Measurements from ENCODE around the gene KCNE1.

Gene KCNE1

DNA sequence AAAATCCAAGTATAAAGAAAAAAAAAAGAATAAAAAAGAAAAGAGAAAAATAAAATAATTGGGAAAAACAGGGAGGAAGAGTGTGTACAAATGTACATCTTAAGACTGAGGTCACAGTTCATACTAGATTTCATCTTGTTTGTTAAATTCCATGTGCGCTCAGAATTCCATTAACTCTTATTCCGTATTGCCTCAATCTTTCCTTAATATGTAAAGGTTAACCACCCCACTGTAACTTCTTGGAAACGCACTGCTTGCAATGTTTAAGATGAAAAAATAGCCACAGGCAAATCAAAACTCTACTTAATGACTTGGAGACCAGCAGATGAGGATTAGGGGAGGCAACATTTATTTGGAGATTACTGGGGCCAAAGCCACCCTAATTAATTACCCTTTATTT lies 23.9 kb upstream of the KCNE1 start:
- no peak for DNase-seq (ENCODE audit: low read depth)

DNA sequence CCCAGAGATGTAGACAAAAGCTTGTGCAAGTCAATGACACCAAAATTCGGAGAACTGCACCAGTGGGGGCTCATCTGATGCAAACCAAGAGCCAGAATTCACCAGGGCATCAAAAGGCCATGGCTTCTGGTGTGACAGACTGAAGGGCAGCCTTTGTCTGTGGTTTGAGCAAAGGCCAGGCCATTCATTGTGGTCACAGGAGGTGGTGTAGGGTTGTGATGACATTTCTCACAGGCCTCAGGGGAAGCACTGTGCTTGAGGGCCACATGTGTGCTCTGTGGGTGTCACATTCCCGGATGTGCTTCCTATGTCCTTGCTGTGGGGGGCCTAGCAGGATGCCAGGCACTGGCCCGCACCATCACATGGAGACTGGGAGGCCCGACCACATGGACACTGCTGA lies 22.5 kb upstream of the KCNE1 start:
- DNase-seq (ENCODE audit: low read depth) = no peak

DNA sequence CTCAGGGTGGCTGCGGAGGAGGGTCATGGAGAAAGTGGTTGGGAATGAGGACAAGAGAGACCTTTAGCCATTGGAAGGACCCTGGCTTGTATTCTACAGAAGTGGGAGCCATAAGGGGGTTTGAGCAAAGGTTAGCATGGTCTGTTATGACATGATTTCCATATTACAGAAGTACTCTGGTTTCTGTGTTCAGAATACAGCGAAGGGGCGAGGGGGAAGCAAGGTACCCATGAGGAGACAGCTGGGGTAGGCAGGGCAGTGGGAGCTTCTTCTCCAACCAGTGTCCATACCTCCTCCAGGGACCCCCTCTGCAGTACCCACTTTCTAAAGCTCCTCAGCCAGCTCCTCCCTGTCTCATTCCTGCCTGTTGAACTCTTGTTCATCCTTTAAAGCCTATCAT lies 21.9 kb upstream of the KCNE1 start:
- no peak for DNase-seq (ENCODE audit: low read depth)

DNA sequence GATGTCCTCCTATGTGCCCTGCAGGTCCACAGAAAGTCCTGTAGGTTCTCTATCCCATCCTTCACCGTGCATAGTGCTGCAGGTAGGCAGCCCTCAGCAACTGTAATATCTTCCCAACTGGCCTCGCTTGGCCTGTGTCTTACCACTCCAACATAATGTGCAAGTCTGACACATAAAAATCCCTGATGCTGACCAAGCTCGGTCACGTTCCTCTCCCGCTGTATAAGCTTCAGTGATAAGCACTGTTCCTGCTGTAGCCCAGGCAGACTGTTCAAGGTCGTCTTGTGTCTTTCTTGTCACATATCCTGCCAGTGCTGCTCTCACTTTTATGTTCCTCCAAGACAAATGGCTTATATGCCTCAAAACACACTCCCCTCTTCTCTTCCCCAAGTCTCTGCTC lies 19.4 kb upstream of the KCNE1 start:
- no peak for DNase-seq (ENCODE audit: low read depth)

DNA sequence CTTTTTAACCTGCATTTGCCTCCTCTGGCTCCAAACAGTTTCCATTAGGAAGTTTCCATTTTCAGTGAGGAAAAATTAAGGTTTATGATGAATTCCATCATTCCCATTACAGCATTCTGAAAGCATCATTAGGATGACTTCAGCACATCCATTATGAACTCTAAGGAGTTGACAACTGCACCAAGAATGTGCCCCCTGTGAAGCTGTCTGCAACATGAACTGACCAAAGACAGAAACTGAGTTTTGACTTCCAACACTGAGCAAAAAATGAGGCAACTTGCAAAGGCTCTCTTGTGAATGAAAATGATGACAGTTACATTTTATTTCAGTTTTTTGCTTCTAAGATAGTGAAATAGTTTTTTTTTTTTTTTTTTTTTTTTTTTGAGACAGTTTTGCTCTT lies 18.3 kb upstream of the KCNE1 start:
- DNase-seq (ENCODE audit: low read depth) = peak; percentile 60

DNA sequence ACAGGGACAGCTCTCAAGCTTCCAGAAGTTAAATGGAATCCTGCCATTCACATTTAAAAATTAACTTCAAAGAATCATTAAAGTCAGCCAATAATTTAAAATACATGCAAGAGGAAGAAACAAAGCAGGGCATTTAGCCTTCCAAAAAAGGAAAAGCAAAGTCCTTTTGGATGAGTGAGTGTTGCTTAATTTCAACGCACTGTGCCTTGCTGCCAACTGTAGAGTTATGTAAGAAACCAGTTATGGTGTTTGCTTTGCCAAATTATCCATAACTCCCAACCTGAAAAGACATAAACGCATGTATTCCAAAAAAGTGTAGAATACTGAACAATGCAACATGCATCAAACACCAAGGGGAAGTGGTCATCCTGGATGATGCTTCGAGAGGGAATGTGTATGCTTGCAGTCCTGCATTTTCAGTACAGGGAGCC lies 16.1 kb upstream of the KCNE1 start:
- DNase-seq (ENCODE audit: low read depth) = no peak

DNA sequence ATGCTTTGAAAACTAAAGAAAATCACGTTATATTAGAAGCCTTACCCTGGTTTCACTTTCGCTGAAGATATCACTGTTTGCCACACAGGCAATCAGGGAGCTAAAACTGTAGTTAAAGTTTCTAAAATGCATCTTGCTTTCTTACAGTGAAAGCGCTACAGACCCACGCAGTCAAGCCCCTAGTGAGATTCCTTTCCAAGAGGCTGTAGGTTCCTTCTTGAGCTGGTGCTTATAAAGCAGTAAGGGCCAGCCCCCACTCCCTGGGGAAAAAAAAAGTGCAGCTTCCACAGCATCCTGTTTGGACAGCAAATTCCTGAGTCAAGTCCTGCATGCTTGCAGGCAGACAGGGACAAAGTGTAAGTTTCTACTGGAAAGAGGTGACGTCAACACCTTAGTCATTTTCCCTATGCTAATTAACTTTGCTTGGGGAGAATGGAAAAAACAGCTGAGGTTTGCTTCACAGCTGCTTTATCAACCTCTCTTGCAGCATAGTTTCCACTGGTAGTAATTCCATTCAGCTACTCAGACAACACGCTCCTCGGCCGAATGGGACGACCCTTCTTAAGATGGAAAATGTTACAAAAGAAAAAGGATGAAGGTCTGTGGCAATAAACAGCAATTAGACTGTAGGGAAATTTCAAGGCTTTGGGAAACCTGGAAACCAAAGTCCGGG lies 14.7 kb upstream of the KCNE1 start:
- peak; percentile 98 for DNase-seq (ENCODE audit: low read depth)

DNA sequence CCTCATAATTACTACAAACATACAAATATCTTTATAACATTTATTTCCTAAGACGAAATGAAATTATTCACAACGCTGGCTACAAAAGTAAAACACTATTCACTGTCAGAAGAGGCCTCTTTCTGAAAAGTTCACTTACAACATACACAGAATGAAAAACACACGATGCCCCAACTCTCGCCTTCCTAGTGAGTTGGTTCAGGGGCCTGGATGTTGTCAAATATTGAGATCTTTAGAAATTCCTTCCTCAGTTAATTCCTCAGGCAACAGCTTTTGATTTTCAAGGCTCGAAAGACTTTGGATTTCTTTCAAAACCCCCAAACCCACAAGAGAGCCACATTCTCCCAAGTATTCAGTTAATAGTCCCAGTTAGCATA lies 14.2 kb upstream of the KCNE1 start:
- no peak for DNase-seq (ENCODE audit: low read depth)

DNA sequence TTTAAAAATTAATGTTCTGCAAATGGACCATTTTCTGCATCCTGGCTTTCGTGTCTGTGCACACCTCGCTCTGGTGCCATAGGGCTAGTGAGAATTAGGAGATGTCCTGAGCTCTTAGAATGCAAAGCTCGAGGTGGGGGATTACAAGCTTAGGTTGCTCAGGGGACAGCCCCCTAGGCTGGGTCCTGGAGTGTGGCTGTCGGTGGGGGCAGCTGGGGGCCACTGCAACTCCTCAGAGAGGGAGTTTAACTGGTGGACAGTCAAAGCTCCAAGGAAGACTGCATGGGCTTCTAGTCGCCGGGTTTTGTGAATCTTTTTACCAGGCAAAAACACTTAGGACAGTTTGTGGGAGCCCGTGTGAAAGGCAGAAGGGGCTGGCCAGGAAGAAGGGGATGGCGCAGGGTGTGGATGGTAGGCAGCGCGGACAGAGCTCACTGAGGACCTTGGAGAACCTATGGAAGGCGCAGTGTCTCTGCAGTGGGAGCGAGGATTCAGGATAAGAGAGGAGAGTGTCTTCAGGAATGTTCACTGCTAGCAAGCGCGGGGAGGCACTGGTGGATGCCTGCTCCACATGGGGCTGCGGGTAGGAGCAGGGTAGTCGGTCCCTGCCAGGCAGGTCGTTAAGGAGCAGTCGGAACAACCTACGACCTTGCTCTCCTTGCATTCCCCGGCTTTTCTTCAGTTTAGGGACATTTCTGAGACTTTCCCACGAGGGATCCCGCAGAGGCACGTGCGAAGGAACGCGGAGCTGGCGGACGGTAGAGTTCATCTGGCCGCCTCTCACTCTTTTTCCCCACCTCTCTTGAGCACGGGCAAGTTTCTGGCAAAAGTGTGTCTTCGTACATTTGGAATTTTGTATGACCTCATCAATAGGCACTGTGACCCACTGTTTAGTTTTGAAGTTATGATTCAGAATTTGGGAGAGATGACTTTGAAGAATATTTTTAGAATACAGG lies 12.9 kb upstream of the KCNE1 start:
- no peak for DNase-seq (ENCODE audit: low read depth)

DNA sequence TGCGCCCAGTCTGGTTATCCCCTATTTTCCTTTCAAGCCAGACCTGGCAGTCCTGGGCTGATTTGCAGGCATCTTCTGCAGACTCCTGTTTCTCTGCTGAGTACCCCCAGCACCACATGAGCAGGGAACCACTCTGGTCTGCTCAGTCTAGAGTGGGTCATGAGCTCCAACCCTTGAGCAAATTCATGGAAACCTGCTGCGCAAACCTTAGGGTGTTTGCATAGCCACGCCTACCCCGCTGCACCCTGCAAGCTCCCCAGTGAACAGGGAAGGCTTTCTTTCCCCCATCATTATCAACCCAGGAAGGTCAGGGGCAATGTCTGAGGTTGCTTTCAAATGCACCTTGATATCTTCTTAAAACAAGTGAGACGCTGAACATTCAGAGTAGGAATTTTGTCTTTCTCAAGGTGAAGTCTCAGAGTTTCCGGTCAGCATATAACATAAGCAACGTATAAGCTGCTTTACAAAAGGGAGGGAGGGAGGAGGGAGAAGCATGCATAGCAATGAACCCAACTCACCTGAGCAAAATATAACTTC lies 11.1 kb upstream of the KCNE1 start:
- no peak for DNase-seq (ENCODE audit: low read depth)

DNA sequence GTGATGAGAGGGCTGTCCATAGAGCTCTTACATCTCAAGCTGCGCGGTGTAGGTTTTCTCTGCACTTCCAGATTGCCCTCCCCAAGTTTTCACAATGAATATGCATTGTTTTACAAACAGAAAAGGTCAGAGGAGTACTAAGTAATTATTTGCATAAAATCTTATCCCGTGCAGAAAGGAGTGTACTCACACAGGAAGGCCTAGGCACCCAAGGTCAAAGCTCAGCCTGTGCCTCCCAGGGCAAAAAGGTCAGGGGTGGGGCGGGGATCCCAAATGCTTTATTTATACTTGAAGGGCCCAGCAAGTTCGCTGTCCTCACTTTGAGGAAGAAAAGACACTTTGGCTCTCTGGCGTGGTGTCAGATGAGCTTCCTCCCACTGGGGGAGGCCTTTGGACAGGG lies 10.3 kb upstream of the KCNE1 start:
- no peak for DNase-seq (ENCODE audit: low read depth)

DNA sequence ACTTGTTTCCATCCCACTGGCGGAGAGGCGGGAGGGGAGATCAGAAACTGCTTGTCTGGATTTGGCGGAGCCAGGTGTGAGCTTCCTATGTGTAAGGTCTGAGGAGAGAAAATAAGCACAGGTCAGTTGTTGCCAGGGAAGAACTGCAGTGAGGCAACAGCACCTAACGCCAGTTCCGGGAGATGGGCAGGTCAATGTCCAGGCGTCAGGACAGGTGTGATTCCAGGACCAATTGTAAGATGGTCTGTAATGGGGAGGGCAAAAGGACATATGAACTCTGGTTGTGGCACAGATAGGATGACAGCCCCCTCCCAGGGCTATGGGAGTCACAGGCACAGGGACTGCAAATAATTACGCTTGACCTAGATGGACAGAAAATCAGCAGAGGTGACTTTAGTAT lies 9.6 kb upstream of the KCNE1 start:
- no peak for DNase-seq (ENCODE audit: low read depth)

DNA sequence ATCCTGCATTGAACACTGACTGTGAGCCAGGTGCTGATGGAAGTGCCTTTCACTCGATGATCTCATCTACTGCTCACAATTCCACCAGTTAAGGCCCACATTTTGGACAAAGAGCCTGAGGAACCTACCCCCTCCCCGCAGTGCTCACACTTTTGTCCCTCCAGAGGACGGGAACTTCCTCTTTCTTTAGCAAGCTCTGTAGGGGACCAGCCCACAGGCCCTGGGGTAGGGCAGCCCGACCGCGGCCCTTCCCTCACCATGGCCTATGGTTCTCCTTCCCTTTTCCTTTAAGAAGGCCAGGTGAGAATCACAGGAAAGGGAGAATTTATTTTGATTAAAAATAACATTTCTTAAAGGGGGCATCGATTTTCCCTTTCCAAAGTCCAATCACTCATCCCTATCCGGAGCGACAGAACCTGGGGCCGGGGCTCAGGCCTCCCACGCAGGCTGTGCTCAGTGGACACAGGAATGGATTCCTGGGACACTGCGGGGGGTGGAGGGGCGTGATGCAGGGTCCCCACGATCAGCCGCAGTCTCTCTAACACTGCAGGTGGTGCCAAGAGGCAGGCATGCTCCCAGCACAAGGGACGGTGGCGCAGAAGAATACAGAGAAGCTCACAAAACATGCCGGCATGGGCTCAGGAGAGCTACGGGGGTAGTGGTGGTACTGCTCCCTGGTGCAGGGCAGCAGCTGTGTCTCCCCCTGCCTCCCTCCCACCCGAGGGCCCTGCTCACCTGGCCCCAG lies 8.9 kb upstream of the KCNE1 start:
- no peak for DNase-seq (ENCODE audit: low read depth)

DNA sequence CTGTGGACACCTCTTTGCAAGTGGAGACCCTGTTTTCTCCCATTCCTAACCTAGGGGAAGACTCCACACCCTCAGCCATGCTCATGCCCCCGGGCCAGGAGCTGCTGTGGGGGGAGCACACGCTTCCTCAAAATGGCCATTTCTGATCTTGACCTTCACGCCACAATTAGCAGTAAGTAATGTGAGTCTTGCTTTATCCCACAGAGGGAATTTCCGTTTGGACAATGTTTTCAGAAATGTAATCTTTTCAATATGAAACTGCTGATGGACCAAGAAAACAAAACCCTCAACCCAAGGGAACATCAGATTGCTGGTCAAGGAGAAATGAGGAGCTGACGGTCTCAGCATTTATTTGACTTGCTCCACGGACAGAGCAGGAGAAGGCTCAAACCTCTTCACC lies 8.3 kb upstream of the KCNE1 start:
- no peak for DNase-seq (ENCODE audit: low read depth)

DNA sequence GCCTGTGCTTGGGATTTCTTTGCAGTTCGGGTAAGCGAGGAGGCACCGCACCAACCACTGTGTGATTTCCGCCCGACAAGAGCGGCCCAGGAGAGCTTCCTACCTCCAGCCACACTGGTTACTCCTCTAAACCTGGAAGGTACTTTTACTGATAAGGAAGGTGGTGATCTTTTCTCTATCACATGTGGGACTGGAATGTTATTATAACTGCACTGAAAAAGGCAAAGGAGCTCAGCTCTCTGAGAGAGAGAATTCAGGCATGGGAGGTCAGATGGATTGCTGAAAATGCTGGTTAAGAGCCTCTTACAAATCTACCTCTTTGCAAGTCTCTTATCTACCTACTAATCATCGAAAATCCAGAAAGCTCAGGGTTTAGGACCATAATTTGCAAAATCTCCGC lies 7.7 kb upstream of the KCNE1 start:
- DNase-seq (ENCODE audit: low read depth) = no peak

DNA sequence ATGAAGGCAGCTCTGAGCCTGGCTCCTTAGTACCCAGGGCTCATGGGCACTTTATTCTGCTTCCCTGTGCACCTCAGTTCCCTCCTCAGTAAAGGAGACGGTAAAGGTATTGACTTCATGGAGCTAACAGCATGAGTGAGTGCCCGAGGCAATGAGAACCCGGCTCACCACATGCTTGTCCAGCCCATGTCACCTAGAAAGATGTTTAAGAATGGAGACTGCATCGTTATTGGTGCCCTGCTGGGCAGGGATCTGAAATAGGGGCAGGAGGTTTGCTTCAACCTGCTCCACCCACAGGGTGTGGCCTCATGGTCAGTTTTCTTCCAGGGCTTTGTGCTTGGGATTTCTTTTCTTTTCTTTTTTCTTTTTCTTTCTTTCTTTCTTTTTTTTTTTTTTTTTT lies 7.0 kb upstream of the KCNE1 start:
- no peak for DNase-seq (ENCODE audit: low read depth)

DNA sequence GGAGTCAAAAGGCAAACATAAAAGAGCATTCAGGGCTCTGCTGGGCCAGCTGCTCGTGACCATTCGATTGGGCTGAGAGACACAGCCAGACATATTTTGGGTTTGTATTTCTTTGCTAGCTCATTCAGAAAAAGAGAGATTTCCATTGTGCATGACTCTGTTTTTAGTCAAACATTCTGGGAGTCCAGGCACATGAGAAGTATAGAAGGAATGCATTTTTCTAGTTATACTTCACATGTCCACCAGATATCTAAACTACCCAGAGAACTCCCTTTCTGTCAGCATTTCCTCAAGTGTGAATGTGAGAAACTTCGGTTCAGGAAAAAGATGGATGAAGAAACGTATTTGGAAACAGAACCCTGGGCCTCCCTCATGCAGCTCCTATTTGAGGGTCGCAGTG lies 6.3 kb upstream of the KCNE1 start:
- no peak for DNase-seq (ENCODE audit: low read depth)

DNA sequence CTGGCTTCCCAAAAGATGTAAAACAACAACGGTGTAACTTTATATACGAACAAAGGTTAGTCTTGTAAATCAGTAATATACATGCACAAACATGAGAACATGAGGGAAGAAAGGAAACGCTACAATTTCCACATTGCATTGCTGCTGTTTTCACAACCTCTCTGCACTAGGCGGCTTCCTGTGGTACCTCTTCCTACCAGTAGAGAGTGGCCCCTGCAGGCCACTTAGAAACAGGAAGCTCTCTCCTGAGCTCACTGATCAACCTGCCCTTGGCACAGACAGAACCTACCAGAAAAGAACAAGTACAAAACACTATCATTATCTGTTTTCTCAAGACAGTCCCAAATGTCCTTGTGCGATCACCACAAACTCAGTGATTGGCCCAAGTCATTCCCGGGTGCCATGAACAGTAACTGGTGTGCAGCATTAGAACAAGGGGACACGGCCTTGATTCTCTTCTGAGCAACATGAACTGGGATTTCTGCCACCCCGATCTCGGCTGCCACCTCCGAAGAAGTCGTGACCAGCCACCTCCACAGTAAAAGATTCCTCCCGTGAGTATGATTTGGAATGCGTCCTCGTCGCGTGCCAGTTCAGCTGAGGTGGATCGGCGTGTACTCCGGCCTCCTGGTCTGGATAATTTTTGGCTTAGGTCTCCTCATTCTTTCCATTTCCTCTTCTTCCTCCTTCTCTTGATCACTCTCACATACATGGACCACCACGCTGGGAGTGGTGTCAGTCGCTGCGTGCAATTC lies 5.7 kb upstream of the KCNE1 start:
- DNase-seq (ENCODE audit: low read depth) = no peak

DNA sequence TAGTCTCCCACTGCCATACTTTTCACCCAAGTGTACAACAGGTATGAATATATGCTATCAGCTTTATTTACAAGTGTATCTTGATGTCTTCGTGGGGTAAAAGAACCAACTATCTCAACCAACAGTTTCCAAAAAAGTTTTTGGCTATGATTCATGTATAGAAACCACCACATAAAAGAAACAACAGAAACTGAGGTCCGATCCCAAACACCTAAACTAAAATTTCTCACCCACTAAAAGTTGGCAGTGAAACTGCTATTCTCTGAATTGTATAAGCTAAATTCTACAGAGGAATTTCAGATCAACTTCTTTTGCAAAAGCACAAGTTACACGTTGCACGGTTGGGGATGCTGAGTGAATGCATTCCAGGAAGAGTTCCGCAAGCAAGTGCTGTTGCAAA lies 5.0 kb upstream of the KCNE1 start:
- no peak for DNase-seq (ENCODE audit: low read depth)

DNA sequence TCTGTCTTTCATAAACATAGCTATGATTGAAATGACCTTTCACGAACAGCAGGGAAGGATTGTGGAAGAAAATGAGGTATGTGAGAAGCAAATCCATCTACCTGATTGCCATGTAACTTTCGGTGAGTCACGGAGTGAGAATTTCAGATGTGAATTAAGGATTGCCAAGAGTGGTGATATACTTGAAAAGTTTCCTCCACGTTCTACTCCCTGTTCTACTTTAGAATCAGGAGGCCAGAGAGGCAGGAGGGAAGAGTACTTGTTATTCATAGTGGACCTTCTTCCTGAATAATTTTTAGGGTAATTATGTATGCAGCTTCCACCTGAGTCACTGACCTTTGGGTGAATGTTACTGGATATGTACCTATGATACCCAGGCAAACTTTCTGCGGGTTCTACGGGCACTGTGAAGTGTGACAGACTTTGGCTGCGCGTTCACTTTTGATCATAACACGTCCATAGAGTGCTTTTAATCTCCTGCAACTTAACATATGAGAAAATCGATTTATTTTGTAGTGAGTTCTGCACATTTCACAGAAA lies 2.6 kb upstream of the KCNE1 start:
- DNase-seq (ENCODE audit: low read depth) = no peak

DNA sequence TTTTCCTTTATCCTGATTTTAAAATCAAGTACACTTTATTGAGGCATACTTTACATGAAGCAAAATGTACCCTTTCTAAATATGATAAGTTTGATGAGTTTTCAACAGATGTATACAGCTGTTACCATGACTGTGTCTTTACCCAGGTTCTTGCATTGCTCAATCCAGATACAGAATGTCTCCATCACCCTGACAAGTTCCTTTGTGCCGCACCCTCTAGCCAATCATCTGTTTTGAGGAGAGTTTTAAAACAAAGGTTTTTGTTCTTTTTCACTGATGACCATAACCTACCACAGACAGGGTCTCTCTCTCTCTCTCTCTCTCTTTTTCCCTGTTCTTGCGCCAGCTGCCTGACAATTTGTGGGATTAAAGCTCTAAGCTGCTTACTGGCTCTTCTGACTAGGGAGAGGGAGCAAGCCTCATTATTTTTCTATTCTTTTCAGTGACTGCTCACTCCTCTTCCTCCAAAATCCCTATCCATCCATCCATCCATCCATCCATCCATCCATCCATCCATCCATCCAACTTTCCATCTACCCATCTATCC lies 1.2 kb upstream of the KCNE1 start:
- DNase-seq (ENCODE audit: low read depth) = no peak

Data from GM04504 (cell line).